ENCODE measurements around the gene CEP70. TPM values are rescaled to one million over a fixed set of nuclear protein-coding genes. Genes with fewer than 3 reads are reported as not detected.
"Not testable (repeated sequence)": the region's sequence is repeated elsewhere in the genome, so short reads cannot be mapped to it uniquely, and the experiment has no call there.

Gene CEP70
- total and polyA plus RNA-seq, 2 experiments from 2014 or later: 7.6 to 7.8 TPM

DNA sequence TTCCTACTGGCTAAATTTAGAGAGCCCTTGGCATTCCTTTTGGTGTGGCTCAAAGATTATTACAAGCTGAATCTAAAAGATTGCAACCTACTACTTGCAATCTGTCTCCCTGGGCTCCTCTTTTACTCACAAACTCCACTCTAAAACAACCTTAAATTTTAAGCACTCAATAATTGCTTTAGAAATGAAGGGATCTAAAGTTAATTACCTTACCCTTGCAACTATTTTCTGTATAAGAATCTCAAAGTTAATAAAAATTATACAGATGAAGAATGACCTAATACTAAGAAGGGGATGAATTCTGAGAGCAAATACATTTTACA is 99.5 kb downstream of the CEP70 start:
- peaks cover 21% of the 10 kb centered on the region for H3F3A ChIP-seq (ENCODE audit: insufficient read depth)
- no peaks in the 10 kb centered on the region for H3K27me3 ChIP-seq (replicated peaks; ENCODE audit: insufficient read depth)
- peak overlapping the region; percentile 25; the same call in 1 of the 2 replicates for H3K9ac ChIP-seq
- no peaks in the 10 kb centered on the region for H3K9me3 ChIP-seq (ENCODE audit: low read depth)
- DNase-seq: no peak
- no peaks in the 10 kb centered on the region for H3K36me3 ChIP-seq (ENCODE audit: low read depth)
- H3K79me2 ChIP-seq (ENCODE audit: insufficient read depth): no peaks in the 10 kb centered on the region
- peak overlapping the region; percentile 62 for H3K27ac ChIP-seq
- in situ Hi-C loops (cut with MboI): no loop called here
- TF ChIP-seq EZH2phosphoT487 (IDR thresholded peaks at IDR 0.05; ENCODE audit: insufficient read depth, low read depth) (no peak), EZH2 (IDR thresholded peaks at IDR 0.05; ENCODE audit: insufficient read depth, poor library complexity, severe bottlenecking) (no peak)
- no peaks in the 10 kb centered on the region for H4K20me1 ChIP-seq (ENCODE audit: insufficient read depth)
- H3K4me3 ChIP-seq: peak overlapping the region; percentile 16; the same call in 1 of the 2 replicates
- no peaks in the 10 kb centered on the region for H3K9me2 ChIP-seq (ENCODE audit: insufficient read depth)
- H2AFZ ChIP-seq: no peak overlapping the region
- peaks cover 23% of the 10 kb centered on the region for H3K4me1 ChIP-seq (ENCODE audit: insufficient read depth)
- peak overlapping the region; percentile 16 for H3K4me2 ChIP-seq (ENCODE audit: unreplicated experiment)

DNA sequence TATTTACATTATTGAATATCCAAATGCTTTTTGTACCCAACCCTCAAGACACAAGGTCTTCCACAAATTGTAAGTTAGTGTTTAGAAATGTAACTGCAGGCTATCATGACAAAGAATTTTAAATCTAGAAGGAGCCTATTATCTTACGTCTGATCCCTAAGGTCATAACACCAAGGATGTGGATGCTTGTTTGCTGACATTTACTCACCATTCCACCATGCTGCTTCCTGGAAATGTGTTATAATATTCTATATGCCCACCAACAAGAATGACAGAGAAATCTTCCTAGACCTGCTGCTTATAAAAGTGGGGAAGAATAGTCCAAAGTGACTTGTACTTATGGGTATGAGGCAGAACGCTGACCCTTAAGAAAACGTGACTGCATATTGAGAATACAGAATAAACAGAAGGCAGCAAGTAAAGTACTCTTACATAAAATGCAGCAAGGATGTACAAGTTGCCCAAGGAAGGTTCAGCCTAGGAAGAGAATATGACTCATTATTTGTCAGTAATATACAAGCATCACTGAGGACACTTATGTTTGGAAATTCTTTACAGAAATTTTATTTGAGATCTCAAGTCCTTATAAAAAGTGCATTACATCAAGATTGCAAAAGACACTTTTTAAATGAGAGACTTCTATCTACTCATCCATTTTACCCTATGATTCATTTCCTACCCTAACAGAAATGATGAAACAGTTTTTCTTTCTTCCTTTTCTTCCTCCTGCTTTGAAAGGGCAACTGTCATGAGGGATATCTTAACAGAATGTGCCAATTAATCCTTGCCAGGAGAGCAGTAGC is 100.1 kb downstream of the CEP70 start:
- no peak overlapping the region for H2AFZ ChIP-seq
- H3K27ac ChIP-seq: peak overlapping the region; percentile 62
- no peaks in the 10 kb centered on the region for H4K20me1 ChIP-seq (ENCODE audit: insufficient read depth)
- no peaks in the 10 kb centered on the region for H3K9me2 ChIP-seq (ENCODE audit: insufficient read depth)
- peak overlapping the region; percentile 25; the same call in 1 of the 2 replicates for H3K9ac ChIP-seq
- H3K4me3 ChIP-seq: peak overlapping the region; percentile 16; the same call in 1 of the 2 replicates
- H3K27me3 ChIP-seq (replicated peaks; ENCODE audit: insufficient read depth): no peaks in the 10 kb centered on the region
- 18 to 19% methylated on average over 3 of the region's 3 CpGs for WGBS, 2 experiments (ENCODE audit: low coverage in 1 of 2, low lambda C conversion rate in 2 of 2, missing lambda C conversion rate in 2 of 2)
- H3K4me1 ChIP-seq (ENCODE audit: insufficient read depth): peaks cover 23% of the 10 kb centered on the region
- H3K79me2 ChIP-seq (ENCODE audit: insufficient read depth): no peaks in the 10 kb centered on the region
- no peaks in the 10 kb centered on the region for H3K36me3 ChIP-seq (ENCODE audit: low read depth)
- in situ Hi-C loops (cut with MboI): no loop called here
- H3K9me3 ChIP-seq (ENCODE audit: low read depth): no peaks in the 10 kb centered on the region
- peaks cover 21% of the 10 kb centered on the region for H3F3A ChIP-seq (ENCODE audit: insufficient read depth)
- H3K4me2 ChIP-seq (ENCODE audit: unreplicated experiment): peak overlapping the region; percentile 65
- peak; percentile 90 for DNase-seq
- TF ChIP-seq EZH2phosphoT487 (IDR thresholded peaks at IDR 0.05; ENCODE audit: insufficient read depth, low read depth) (no peak), EZH2 (IDR thresholded peaks at IDR 0.05; ENCODE audit: insufficient read depth, poor library complexity, severe bottlenecking) (no peak)

DNA sequence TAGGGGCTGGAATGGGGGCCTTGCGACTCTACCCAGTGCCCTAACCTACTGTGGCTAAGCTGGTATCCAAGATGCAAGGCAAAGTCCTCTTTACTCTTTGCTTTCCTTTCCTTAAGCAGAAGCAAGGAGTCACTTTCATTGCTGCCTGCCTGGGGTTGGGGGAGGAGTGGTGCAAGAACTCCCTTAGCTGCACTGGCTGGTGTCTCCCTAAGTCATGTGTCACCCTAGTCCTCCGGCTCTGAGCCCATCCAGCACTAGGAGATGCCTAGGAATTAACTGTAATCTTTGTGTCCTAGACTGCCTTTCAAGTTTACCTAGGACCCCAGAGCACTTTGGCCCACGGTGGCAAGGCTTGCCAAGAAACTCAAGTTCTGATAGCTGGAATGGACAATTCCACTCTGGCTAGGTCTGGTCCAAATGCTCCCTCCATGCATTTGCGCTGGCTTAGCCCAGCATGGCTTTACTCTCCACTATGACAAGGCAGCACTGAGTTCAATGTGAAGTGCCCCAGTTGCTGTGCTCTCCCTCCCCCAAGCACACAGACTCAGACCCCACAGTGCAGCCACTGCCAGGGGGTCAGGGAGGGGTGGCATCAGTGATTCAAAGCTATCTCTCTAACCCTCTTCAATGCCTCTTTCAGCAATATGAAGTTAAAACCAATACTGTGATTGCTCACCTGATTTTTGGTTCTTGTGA is 100.9 kb downstream of the CEP70 start:
- Histone ChIP-seq H3K4me3 (no peak overlapping the region), H4K20me1 (ENCODE audit: insufficient read depth) (no peaks in the 10 kb centered on the region), H3K4me2 (ENCODE audit: unreplicated experiment) (peak overlapping the region; percentile 65), H3K27me3 (replicated peaks; ENCODE audit: insufficient read depth) (no peaks in the 10 kb centered on the region), H2AFZ (no peak overlapping the region), H3K9ac (no peak overlapping the region), H3K9me3 (ENCODE audit: low read depth) (no peaks in the 10 kb centered on the region), H3K9me2 (ENCODE audit: insufficient read depth) (no peaks in the 10 kb centered on the region), H3F3A (ENCODE audit: insufficient read depth) (peaks cover 21% of the 10 kb centered on the region), H3K79me2 (ENCODE audit: insufficient read depth) (no peaks in the 10 kb centered on the region), H3K36me3 (ENCODE audit: low read depth) (no peaks in the 10 kb centered on the region), H3K27ac (no peak overlapping the region), H3K4me1 (ENCODE audit: insufficient read depth) (peaks cover 23% of the 10 kb centered on the region)
- DNase-seq: no peak
- no peak for TF ChIP-seq EZH2phosphoT487 (IDR thresholded peaks at IDR 0.05; ENCODE audit: insufficient read depth, low read depth)
- no peak for TF ChIP-seq EZH2 (IDR thresholded peaks at IDR 0.05; ENCODE audit: insufficient read depth, poor library complexity, severe bottlenecking)
- in situ Hi-C loops (cut with MboI): no loop called here
- WGBS, 2 experiments (ENCODE audit: low coverage in 1 of 2, low lambda C conversion rate in 2 of 2, missing lambda C conversion rate in 2 of 2): 97 to 100% methylated on average over 4 of the region's 4 CpGs

DNA sequence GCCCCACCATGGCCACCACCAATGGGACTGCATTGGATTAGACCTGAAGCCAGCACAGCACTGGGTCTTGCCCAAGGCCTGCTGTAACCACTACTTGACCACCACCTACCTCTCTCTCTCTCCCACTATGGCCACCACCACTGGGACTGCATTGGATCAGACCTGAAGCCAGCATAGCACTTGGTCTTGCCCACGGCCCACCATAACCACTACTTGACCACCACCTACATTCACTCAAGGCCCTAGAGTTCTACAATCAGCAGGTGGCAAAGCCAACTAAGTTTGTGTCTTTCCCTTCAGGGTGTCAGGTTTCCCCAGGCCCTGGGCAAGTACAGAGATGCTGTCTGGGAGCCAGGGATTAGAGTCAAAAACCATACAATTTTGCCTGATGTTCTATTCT is 102.1 kb downstream of the CEP70 start:
- Histone ChIP-seq H2AFZ (no peak overlapping the region), H4K20me1 (ENCODE audit: insufficient read depth) (no peaks in the 10 kb centered on the region), H3K36me3 (ENCODE audit: low read depth) (no peaks in the 10 kb centered on the region), H3K4me3 (no peak overlapping the region), H3K9me2 (ENCODE audit: insufficient read depth) (no peaks in the 10 kb centered on the region), H3F3A (ENCODE audit: insufficient read depth) (peaks cover 21% of the 10 kb centered on the region), H3K79me2 (ENCODE audit: insufficient read depth) (no peaks in the 10 kb centered on the region), H3K9ac (no peak overlapping the region), H3K9me3 (ENCODE audit: low read depth) (peaks cover 5% of the 10 kb centered on the region), H3K27me3 (replicated peaks; ENCODE audit: insufficient read depth) (no peaks in the 10 kb centered on the region), H3K4me1 (ENCODE audit: insufficient read depth) (peaks cover 19% of the 10 kb centered on the region), H3K27ac (no peak overlapping the region), H3K4me2 (ENCODE audit: unreplicated experiment) (no peak overlapping the region)
- no peak for TF ChIP-seq EZH2phosphoT487 (IDR thresholded peaks at IDR 0.05; ENCODE audit: insufficient read depth, low read depth)
- no peak for TF ChIP-seq EZH2 (IDR thresholded peaks at IDR 0.05; ENCODE audit: insufficient read depth, poor library complexity, severe bottlenecking)
- in situ Hi-C loops (cut with MboI): no loop called here
- no peak for DNase-seq
- WGBS, 2 experiments (ENCODE audit: low coverage in 1 of 2, low lambda C conversion rate in 2 of 2, missing lambda C conversion rate in 2 of 2): 97 to 100% methylated on average over 1 of the region's 1 CpG

DNA sequence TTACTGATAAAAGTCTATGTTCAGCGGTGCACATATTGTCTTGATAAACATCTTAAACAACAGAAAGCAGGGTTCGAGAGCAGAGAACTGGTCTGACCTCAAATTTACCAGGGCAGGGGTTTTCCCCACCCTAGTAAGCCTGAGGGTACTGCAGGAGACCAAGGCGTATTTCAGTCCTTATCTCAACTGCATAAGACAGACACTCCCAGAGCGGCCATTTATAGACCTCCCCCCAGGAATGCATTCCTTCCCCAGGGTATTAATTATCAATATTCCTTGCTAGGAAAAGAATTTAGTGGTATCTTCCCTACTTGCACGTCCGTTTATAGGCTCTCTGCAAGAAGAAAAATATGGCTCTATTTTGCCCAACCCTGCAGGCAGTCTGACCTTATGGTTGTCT is 107.5 kb downstream of the CEP70 start:
- H3K27me3 ChIP-seq (replicated peaks; ENCODE audit: insufficient read depth); DNase-seq; H4K20me1 ChIP-seq (ENCODE audit: insufficient read depth); H3K4me3 ChIP-seq; in situ Hi-C loops (cut with MboI); H3K9me3 ChIP-seq (ENCODE audit: low read depth); H3K9me2 ChIP-seq (ENCODE audit: insufficient read depth); H3K27ac ChIP-seq; H3K4me1 ChIP-seq (ENCODE audit: insufficient read depth); H3K79me2 ChIP-seq (ENCODE audit: insufficient read depth); H3K9ac ChIP-seq; H3K4me2 ChIP-seq (ENCODE audit: unreplicated experiment); H2AFZ ChIP-seq; H3K36me3 ChIP-seq (ENCODE audit: low read depth); H3F3A ChIP-seq (ENCODE audit: insufficient read depth): not testable (repeated sequence)
- WGBS, 2 experiments (ENCODE audit: low coverage in 1 of 2, low lambda C conversion rate in 2 of 2, missing lambda C conversion rate in 2 of 2): 85 to 89% methylated on average over 6 of the region's 6 CpGs

DNA sequence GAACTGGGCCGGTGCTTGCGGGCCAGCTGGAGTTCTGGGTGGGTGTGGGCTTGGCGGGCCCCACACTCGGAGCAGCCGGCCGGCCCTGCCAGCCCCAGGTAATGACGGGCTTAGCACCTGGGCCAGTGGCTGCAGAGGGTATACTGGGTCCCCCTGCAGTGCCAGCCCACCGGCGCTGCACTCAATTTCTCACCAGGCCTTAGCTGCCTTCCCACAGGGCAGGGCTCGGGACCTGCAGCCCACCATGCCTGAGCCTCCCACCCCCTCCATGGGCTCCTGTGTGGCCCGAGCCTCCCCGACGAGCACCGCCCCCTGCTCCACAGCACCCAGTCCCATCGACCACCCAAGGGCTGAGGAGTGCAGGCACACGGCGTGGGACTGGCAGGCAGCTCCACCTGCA is 109.4 kb downstream of the CEP70 start:
- H3K27ac ChIP-seq; H3K27me3 ChIP-seq (replicated peaks; ENCODE audit: insufficient read depth); H3K4me2 ChIP-seq (ENCODE audit: unreplicated experiment); H3K79me2 ChIP-seq (ENCODE audit: insufficient read depth); H4K20me1 ChIP-seq (ENCODE audit: insufficient read depth); H3K4me1 ChIP-seq (ENCODE audit: insufficient read depth); DNase-seq; H3K9me2 ChIP-seq (ENCODE audit: insufficient read depth); H3K9me3 ChIP-seq (ENCODE audit: low read depth); H3K9ac ChIP-seq; H2AFZ ChIP-seq; in situ Hi-C loops (cut with MboI); H3F3A ChIP-seq (ENCODE audit: insufficient read depth); H3K36me3 ChIP-seq (ENCODE audit: low read depth); H3K4me3 ChIP-seq: not testable (repeated sequence)
- 94 to 98% methylated on average over 9 to 11 of the region's 17 CpGs for WGBS, 2 experiments (ENCODE audit: low coverage in 1 of 2, low lambda C conversion rate in 2 of 2, missing lambda C conversion rate in 2 of 2)

Measured in GM23248 (cell line).